ACC112 (cell line): ENCODE measurements around the gene CDH24.
A peak's percentile ranks its signal among the peaks of the same experiment; 100 is the strongest.

ENCODE experiments used
- H2AFZ ChIP-seq: fragments of 200-600 bp; sonication (generic); one replicate; pipeline ENCODE4 v1.6.0; 2017; ENCODE audit warnings: antibody characterized with exemption, low read length; ENCODE audit not compliant: unreplicated experiment
- H3K27ac ChIP-seq: fragments of 200-600 bp; sonication (generic); 2 replicates; pipeline ENCODE4 v1.5.1; 2014; ENCODE audit warnings: low read depth, mild to moderate bottlenecking, antibody characterized with exemption, low read length, moderate library complexity
- H3K27me3 ChIP-seq: fragments of 200-600 bp; sonication (generic); 2 replicates; pipeline ENCODE4 v1.6.1; 2014; ENCODE audit warnings: mild to moderate bottlenecking, antibody characterized with exemption, low read length, moderate library complexity, mixed read lengths; ENCODE audit not compliant: insufficient read depth
- H3K36me3 ChIP-seq: fragments of 200-600 bp; sonication (generic); 2 replicates; pipeline ENCODE4 v1.6.1; 2016; ENCODE audit warnings: mild to moderate bottlenecking, antibody characterized with exemption, low read length, moderate library complexity, mixed read lengths; ENCODE audit not compliant: insufficient read depth
- H3K4me1 ChIP-seq: fragments of 200-600 bp; sonication (generic); one replicate; pipeline ENCODE4 v1.6.1; 2016; ENCODE audit warnings: low read length, mixed read lengths; ENCODE audit not compliant: insufficient read depth, unreplicated experiment, control insufficient read depth
- H3K4me3 ChIP-seq: fragments of 200-600 bp; sonication (generic); 2 replicates; pipeline ENCODE4 v1.5.1; 2014; ENCODE audit warnings: mild to moderate bottlenecking, low read depth, low read length
- H3K79me2 ChIP-seq: fragments of 200-600 bp; sonication (generic); one replicate; pipeline ENCODE4 v1.6.0; 2016; ENCODE audit warnings: low read length; ENCODE audit not compliant: control insufficient read depth, unreplicated experiment, insufficient read depth

CDH24 gene, protein sequence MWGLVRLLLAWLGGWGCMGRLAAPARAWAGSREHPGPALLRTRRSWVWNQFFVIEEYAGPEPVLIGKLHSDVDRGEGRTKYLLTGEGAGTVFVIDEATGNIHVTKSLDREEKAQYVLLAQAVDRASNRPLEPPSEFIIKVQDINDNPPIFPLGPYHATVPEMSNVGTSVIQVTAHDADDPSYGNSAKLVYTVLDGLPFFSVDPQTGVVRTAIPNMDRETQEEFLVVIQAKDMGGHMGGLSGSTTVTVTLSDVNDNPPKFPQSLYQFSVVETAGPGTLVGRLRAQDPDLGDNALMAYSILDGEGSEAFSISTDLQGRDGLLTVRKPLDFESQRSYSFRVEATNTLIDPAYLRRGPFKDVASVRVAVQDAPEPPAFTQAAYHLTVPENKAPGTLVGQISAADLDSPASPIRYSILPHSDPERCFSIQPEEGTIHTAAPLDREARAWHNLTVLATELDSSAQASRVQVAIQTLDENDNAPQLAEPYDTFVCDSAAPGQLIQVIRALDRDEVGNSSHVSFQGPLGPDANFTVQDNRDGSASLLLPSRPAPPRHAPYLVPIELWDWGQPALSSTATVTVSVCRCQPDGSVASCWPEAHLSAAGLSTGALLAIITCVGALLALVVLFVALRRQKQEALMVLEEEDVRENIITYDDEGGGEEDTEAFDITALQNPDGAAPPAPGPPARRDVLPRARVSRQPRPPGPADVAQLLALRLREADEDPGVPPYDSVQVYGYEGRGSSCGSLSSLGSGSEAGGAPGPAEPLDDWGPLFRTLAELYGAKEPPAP

DNA sequence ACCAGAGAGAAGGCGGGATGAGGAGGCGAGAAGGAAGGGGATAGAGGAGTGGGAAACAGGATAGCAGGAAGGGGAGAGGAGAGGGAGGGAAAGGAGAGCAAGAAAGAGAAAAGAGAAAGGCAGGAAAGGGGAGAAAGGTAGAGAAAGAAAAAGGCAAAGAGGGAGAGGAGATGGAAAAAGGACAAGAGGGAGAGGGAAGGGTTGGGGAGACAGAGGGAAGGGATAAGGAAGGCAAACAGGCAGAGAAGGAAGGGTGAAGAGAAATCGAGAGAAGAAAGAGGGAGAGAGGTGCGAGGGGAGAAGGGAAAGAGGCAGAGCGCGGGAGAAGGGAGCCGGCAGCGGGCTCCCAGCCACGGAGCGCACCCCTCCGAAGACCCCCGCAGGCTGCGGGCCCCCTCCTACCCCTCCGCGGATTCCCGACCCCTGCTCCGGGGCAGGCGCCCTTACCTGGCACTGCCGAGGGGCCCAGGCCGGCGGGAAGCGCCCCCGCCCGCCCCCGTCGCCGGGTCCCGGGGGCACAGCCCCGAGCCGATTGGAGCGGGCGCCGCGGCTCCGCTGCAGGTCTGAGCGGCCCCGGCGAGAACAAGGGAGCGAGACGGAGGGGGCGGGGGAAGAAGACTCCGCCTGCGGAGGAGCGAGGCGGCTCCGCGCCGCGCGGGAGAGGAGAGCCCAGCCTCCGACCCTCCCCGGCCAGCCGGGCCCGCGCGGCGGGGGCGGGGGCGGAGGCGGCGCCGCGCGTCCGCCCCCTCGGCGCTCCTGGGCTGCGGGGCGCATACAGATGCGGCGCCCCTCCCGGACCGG, at the start of gene CDH24:
Gene CDH24, minus strand, starts transcription at position 565 of the 801 bp plus-strand sequence. CDS start 1,787 bp downstream, outside the sequence.
- peaks cover 9% of the 10 kb centered on the region for H3K4me1 ChIP-seq
- peak within 1 kb of the TSS; percentile 32 for H2AFZ ChIP-seq
- H3K79me2 ChIP-seq = peaks cover 8% of the 10 kb centered on the region
- H3K36me3 ChIP-seq = peaks cover 12% of the 10 kb centered on the region; the same call in 1 of the 2 replicates
- H3K4me3 ChIP-seq = peak within 1 kb of the TSS; percentile 81
- H3K27me3 ChIP-seq = no peaks in the 10 kb centered on the region
- H3K27ac ChIP-seq = peak within 1 kb of the TSS; percentile 11; the same call in 1 of the 2 replicates

DNA sequence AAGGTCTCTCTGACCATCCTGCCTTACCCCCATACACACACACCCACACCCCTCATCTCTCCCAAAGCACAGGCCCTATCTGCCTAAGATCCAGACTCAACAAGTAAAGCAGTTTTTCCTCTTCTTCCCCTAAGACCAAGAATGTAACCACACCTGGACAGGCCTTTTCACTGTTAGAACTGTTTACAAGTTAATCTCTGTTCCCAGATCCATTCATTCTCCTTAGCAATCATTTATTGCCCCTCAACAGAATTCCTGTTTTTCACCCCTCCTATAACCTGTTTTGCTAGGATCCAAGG, 49.4 kb upstream of the CDH24 start:
- Histone ChIP-seq H3K27ac (no peak overlapping the region), H2AFZ (no peak overlapping the region), H3K27me3 (no peaks in the 10 kb centered on the region), H3K4me3 (no peak overlapping the region), H3K36me3 (no peaks in the 10 kb centered on the region), H3K4me1 (no peaks in the 10 kb centered on the region), H3K79me2 (no peaks in the 10 kb centered on the region)

DNA sequence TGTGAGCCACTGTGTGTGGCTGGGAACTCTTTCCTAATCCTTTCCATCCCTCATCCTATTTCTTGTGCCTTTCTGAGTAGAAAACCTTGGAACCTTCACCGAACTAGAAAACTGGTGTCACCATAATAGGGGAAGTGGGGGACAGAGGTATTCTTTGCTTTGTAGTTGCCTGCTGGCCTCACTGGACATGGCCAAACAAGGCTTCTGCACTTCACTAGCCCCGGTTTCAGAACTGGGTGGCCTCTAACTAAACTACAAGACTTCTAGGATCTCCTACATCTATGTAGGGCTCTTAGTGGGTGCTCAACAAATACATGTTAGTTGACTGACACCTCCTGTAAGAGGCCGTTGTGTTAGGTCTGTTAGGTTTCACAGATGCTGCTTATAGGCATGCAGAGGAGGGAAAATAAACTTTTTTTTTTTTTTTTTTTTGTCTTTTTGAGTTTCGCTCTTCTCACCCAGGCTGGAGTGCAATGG, 48.1 kb upstream of the CDH24 start:
- no peak overlapping the region for H2AFZ ChIP-seq
- H3K4me1 ChIP-seq = no peaks in the 10 kb centered on the region
- H3K79me2 ChIP-seq = no peaks in the 10 kb centered on the region
- H3K27ac ChIP-seq = no peak overlapping the region
- no peaks in the 10 kb centered on the region for H3K27me3 ChIP-seq
- H3K36me3 ChIP-seq = no peaks in the 10 kb centered on the region
- no peak overlapping the region for H3K4me3 ChIP-seq

DNA sequence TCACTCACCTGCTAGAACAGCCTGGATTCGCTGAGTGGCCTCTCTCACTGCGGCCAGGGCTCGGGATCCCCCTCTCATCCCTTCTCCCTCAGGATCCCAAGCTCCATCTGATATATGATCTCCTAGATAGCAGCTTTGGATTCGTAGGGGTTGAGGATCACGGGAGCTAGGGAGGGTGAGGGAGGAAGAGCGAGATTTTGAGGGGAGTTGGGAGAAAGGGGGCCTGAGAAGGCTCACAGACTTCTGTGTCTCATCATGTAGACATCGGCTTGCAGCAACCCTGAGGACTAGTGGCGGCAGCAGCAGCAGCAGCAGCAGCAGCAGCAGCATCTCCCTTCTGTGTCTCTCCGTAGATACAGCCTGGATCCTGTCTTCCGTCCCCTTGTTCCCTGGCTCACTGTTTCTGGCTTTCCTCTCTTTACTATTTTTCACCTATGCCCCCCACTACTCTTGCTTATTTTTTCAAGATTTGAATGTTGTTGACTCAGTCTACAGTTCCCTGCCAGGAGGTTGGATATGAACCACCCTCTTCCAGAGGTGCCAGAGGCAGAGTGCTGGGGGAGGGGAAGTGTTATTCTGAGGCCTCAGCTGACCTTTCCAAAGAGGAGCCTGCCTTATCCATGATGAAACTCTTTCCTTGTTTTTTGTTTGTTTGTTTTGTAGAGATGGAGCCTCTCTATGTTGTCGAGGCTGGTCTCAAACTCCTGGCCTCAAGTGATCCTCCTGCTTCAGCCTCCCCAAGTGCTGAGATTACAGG, 47.4 kb upstream of the CDH24 start, which contains the start of gene CIROP:
Gene CIROP, minus strand, starts transcription at position 399 of the 757 bp plus-strand sequence. Its CDS starts 69 bp downstream, at position 330.
- Histone ChIP-seq H3K4me3 (no peak within 1 kb of the TSS), H3K4me1 (no peaks in the 10 kb centered on the region), H3K27ac (no peak within 1 kb of the TSS), H3K79me2 (peaks cover under 1% of the 10 kb centered on the region), H2AFZ (no peak within 1 kb of the TSS), H3K36me3 (no peaks in the 10 kb centered on the region), H3K27me3 (no peaks in the 10 kb centered on the region)

DNA sequence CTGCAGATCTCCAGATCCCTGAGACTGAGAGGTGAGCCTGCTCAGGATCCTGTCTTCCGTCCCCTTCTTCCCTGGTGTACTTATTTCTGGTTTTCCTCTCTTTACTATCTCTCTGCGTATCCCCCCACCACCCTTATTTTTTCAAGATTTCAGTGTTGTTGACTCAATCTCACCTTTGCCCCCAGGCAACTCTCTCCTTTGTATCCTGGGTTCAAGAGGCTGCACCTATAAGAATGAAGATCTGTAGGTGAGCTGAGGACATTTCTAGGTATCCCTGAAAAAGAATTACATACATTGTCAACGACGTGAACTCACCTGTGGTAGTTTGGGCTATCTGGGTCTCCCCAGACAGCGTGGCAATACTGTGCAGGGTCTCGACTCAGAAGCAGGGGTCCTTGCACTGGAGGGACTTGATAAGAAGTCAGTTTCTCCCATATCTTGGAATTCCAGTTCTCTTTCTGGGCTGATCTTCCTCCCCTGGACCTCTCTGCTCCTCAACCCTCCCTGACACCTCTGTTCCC, 46.8 kb upstream of the CDH24 start:
- H3K36me3 ChIP-seq = peaks cover 2% of the 10 kb centered on the region; the same call in 1 of the 2 replicates
- H2AFZ ChIP-seq = no peak overlapping the region
- H3K79me2 ChIP-seq = peaks cover 5% of the 10 kb centered on the region
- no peaks in the 10 kb centered on the region for H3K4me1 ChIP-seq
- no peaks in the 10 kb centered on the region for H3K27me3 ChIP-seq
- H3K4me3 ChIP-seq = no peak overlapping the region
- no peak overlapping the region for H3K27ac ChIP-seq

DNA sequence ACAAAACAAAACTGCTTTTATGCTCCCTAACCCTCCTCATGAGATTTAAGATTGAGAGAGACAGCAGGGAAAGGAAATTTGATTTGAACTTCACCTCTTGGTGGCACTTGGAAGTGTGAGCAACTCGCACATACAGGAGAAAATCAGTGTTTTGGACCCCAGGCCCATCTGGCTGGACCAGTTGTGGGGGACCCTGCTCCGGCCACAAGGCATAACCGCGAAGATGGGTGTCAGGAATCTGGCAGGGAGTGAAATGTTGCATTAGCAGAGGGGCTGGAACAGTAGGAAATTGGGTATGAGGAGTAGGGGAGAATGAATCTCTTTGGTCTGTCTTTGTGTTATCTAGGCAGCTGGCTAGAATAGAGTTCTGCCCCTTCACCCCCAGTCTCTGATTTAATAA, 46.3 kb upstream of the CDH24 start:
- Histone ChIP-seq H3K36me3 (peaks cover 7% of the 10 kb centered on the region; the same call in 1 of the 2 replicates), H3K4me1 (no peaks in the 10 kb centered on the region), H3K27me3 (no peaks in the 10 kb centered on the region), H3K79me2 (peaks cover 10% of the 10 kb centered on the region), H2AFZ (no peak overlapping the region), H3K27ac (no peak overlapping the region), H3K4me3 (no peak overlapping the region)

DNA sequence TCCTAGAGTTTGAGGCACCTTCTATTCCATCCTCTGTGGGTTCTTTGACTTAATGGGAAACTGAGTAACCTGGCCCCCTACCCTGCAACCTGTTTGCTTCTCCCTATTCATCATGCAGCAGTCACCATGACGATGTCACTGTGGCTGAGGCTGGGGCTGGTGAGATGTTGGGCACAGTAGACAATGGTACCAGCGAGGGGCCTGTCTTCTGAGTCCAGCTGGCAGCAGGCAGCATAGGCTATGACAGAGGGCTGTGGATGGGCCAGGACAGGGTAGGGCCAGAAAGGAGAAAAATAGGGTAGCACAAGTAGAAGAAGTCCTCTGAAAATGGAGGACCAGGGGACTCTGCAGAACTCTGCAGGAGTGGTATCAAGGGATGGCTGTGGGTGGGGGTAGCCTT, 45.5 kb upstream of the CDH24 start:
- Histone ChIP-seq H3K36me3 (peaks cover 15% of the 10 kb centered on the region), H3K4me3 (no peak overlapping the region), H3K27me3 (no peaks in the 10 kb centered on the region), H2AFZ (no peak overlapping the region), H3K27ac (no peak overlapping the region), H3K79me2 (peaks cover 18% of the 10 kb centered on the region), H3K4me1 (peaks cover 1% of the 10 kb centered on the region)

DNA sequence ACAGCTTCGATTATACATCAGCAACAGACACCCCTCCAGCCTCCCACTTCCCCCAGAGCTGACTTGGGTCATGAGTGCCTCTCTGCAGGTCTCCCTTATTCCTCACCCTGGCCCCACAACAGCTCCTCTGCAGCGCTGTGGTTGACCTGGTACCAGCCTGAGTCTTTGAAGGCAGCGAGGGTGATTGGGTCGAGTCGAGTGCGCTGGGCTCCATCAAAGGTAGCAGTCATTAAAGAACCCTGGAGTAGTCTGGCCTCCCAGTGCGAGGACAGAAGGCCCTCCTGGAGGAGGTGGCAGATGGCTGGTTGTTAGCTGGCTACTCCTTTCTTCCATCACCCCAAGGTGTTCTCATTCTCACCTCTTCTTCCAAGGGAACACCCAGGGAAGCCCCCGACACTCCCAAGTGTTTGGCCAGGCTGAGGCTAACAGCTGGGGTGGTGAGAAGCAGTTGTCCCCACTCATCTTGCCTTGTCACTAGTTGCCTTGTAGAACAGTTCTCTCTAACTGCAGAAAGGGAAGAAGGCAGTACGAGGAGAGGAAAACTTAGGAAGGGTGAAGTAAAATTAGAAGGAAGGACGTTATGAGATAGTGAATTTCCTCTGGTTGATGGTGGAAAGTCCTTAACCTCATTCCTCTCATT, 44.8 kb upstream of the CDH24 start:
- no peak overlapping the region for H3K4me3 ChIP-seq
- peaks cover 20% of the 10 kb centered on the region for H3K36me3 ChIP-seq
- H3K27ac ChIP-seq = no peak overlapping the region
- no peak overlapping the region for H2AFZ ChIP-seq
- H3K27me3 ChIP-seq = no peaks in the 10 kb centered on the region
- H3K79me2 ChIP-seq = peaks cover 25% of the 10 kb centered on the region
- H3K4me1 ChIP-seq = peaks cover 8% of the 10 kb centered on the region

DNA sequence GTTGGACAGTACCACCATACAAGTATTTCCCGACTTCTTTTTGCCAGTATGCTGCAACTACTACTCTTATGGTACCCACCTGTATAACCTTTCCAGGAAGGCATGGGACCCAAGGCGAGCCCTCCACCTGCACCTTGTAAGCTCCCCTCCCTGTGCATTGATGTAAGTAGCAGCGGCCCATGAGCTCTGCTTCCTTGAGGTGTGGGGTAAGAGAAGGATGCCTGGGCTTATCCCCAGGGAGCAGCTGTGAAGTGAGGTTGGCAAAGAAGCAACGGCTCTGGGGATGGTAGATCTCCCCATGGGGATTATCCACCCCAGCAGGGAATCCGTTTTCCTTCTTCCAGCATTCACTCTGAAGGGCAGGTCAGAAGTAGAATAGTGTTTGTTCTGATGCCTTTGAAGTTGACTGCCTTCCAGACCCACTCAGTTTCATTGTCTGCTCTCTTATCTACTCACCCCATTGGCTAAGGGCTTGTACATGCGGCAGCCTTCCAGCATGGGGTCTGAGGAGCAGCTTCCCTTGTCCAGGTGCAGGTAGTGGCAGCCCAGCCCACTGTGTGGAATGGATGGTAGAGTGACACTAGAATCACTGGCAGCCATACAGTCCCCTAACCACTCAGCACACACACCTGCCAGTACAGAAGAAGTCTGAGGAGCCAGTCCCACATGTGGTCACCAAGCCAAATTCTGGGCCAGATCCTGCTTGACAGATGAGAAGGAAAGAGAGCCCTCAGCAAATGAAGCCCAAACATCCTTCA, 44.1 kb upstream of the CDH24 start:
- peaks cover 20% of the 10 kb centered on the region for H3K36me3 ChIP-seq
- no peak overlapping the region for H2AFZ ChIP-seq
- peaks cover 32% of the 10 kb centered on the region for H3K79me2 ChIP-seq
- no peaks in the 10 kb centered on the region for H3K27me3 ChIP-seq
- peaks cover 14% of the 10 kb centered on the region for H3K4me1 ChIP-seq
- H3K4me3 ChIP-seq = no peak overlapping the region
- H3K27ac ChIP-seq = no peak overlapping the region
